Kidney glomerular epithelial cell (primary cell): ENCODE measurements around the gene SRP19.
A peak's percentile ranks its signal among the peaks of the same experiment; 100 is the strongest.
"Not testable (repeated sequence)": the region's sequence is repeated elsewhere in the genome, so short reads cannot be mapped to it uniquely, and the experiment has no call there.

ENCODE experiments used
- DNase-seq: peaks from one replicate; lab custom pipeline; 2025; lab: John Stamatoyannopoulos, UW

Gene SRP19

DNA sequence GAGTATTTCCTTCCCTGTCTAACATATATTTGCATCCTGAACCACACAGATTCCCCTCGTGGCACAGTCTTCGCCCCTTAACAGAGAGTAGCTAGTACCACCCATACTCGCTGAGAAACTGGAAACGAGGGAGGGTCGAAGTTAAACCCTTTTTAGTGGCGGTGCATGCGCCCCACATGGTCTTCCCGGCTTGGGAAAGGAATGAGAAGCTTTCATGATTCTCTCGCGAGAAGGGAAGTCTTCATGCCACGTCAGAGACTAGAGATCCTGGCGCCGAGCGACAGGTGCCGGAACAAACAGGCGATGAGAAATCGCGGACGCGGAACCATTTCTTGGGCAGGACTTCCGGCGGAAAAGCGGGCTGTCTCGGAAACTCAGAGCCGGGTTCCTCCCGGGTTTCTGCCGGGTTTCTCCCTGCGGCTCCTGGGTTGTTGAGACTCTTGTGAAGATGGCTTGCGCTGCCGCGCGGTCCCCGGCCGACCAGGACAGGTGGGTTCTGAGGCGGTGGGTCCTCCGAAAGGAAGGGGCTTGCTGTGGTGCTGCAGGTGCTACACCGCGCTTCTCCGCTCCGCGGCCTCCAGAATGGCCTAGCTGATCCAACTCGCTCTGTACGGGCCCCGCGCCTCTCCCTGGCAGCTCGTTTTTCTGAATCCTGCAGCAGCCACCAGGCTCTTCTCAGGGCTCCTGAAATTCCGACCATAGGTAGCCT, at the start of gene SRP19:
Gene SRP19, plus strand, starts transcription at position 359 of the 709 bp plus-strand sequence. Its CDS starts 90 bp downstream, at position 449.
- peak; percentile 95 for DNase-seq

DNA sequence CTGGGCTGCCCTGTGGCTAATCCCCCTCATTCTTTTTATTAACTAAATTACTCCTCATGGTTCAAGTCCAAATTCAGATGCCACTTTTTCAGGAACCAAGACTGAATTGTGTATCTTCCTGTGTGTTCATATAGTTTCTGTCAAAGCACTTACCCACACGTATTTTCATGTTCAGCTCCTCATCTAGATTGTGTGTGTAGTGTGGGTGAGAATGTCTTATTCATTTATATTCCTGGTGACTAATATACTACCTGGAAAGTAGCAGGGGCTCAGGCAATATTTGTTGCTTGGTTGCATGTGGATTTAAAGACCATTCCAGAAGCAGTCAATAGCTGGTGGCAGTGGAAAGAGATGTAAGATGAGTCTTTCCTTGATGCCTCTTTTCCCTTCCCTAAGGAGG, 48.5 kb upstream of the SRP19 start:
- DNase-seq = no peak

DNA sequence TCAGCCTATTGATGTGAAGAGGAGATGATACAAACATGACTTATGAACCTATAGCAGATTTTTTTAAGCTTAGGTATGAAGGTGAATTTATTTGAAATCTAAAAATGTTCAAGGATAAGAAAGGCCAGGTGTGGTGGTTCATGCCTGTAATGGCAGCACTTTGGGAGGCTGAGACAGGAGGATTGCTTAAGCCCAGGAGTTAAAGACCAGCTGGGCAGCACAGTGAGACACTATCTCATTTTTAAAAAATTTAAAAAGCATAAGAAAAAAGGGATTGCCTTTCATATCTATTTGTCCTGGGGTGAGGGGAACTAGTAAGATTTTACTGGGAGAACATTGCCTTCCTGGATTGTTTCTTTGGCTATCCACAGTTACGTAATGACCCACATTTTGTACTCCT, 40.8 kb upstream of the SRP19 start:
- no peak for DNase-seq

DNA sequence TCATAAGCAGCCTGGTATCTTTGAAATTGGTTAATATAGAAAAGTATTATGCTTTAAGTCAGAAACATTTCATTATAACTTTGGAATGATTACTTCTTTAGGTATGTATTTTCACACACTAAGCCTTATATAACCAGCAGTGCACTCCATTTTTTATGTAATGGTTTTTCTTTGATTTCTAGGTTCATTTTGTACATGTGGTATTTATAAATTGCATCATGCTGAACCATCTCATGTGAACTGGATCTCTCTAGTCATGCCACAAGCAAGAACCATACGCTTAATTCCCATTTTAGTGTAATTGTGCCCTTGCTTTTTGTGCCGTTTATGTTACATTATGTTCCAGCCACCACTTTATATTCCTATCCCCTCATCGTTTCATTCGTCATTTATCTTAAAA, 38.6 kb upstream of the SRP19 start:
- DNase-seq = no peak

DNA sequence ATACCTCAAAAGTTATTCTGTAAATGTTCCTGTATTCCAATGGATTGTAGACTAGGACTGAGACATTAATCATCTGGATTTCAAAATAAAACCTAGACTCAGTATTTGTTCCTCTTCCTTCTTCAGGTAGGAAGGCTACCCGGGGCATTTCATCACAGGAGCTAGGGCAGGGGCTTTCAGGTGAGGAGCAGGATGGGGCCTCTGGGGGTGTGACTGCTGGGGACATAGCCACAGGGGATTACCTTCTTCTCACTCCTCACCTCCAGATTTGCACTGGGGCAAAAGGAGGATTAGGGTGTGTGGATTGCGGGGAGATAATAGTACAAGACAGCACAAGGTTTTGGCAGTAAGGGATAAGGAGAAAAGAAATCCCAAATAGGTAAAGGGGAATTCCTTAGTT, 37.9 kb upstream of the SRP19 start:
- no peak for DNase-seq

DNA sequence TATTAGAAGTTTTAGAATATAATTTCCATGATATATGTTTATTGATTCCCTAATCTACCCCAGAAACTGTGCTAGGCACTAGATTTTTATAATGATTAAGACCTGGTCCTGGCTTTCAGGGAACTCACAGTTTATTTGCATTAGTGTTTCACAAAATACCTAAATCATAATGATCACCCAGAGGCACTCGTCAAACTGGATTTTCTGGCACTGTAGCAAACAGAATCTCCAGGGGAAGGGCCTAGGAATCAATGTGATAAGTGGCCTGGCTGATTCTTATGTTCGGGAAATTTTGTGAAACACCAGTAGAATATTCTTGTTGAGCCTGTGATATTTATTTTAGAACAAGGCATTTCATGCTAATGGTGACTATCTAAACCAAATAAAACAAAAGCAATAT, 37.4 kb upstream of the SRP19 start:
- DNase-seq = no peak

DNA sequence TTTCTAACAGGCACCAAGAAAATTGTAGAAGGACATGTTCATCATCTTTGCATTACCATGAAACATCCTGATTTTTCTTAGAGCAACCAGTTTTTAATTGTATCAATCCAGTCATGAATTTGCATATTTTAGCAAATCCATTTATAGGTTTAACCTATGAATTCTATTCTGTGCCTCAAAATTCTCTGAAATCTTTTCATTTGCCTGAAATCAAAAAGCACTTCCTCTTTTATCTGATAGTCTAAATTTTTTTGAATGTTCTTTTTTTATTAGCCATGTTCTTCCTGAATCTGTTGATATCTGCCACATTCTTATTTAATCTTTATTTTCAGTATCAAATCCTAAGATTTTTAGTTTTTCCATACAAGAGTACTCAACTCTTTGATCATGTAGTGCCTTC, 36.9 kb upstream of the SRP19 start:
- no peak for DNase-seq

DNA sequence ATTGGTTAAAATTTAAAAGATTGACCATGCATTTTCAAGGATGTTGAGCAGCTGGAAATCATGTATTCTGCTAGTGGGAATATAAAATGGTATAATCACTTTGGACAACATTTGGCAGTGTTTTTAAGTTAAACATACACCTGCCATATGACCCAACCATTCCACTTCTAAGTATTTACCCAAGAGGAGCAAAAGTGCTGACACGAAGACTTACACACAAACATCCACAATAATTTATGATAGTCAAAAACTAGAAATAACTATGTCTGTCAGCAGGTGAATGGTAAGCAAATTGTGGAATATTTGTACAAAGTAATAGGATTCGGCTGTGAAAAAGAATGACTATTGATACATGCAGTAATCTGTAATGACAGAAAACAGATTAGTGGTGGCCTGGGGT, 30.7 kb upstream of the SRP19 start:
- no peak for DNase-seq

DNA sequence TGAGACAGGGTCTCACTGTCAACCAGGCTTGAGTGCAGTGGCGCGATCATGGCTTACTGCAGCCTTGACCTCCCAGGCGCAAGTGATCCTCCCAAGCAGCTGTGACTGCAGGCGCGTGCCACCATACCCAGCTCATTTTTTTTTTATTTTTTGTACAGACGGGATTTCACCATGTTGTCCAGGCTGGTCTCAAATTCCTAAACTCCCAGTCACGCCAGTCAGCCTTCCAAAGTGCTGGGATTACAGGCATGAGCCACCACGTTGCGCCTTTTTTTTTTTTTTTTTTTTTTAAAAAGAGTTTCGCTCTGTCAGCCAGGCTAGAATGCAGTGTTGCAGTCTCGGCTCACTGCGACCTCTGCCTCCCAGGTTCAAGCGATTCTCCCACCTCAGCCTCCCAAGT, 27.1 kb upstream of the SRP19 start:
- no peak for DNase-seq

DNA sequence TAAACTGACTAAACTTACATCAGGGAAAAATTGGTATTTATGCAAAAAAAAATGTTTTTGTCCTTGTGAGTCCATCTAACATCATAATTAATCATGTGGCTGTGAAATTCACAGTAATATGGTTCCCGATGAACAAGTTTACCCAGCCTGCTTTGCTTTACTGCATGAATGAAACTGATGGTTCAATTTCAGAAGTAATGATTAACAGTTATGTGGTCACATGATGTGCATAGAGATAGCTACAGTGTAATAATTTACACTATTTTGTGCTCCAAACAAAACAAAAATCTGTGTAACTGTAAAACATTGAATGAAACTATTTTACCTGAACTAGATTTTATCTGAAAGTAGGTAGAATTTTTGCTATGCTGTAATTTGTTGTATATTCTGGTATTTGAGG, 16.6 kb upstream of the SRP19 start:
- no peak for DNase-seq

DNA sequence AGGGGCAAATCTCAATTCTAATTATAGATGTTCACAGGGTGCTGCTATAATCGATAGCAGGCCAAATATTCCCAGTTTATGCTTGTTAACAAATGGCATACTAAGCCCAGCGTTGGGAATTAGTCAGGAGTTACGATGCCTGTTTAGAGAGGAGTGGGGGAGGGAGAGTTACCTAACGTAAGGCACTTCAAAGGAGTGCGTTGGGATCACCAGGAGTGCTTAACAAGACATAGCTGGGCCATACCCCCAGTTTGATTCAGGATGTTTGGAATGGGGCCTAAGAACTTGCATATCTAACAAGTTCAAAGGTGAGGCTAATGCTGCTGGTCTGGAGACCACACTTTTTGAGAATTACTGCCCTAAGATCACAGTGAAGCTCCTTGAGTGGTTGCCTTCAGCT, 14.5 kb upstream of the SRP19 start:
- DNase-seq = no peak

DNA sequence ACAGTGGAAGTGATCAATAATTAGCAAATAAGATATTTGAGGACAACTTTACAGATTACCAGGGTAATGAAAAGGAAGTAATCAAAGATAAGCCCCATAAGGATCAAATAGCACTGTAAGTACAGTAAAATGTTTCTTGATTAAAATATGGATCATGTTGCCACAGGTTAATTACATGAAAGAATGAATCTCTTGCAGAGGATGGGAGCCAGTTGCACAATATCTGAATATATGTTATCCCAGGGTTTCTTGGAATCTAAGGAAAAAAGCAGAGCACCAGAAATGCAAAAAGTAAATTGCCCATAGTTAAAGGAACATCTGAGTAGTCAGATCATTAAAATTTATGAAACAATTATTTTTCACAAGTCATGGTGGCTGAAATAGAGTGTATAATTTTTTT, 13.8 kb upstream of the SRP19 start:
- no peak for DNase-seq

DNA sequence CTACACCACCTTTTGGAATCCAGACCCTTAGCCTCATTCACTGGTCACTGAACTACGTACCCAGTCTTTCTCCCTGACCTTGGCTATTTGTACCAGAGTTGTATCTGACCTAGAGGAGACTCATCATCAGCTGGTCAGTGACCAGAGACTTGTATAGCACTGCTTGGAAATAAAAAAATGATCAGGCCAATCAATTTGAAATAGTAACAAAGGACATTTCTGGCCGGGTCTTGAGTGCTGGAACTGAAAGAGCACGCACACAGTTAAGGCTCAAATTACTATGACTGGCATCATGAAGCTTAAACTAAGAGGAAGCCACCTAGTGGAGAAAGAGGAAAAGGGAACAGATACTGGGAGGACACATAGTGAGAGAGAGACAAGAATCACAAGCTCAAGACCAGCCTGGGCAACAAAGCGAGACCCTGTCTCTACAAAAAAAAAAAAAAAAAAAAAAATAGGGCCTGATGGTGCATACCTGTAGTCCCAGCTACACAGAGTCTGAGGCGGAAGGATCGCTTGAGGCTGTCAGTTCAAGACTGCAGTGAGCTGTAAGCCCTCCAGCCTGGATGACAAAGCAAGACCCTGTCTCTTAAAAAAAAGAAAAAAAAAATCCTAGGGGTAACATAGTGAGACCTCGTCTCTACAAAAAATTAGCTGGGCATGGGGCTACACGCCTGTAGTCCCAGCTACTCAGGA, 12.8 kb upstream of the SRP19 start:
- DNase-seq = peak; percentile 25

DNA sequence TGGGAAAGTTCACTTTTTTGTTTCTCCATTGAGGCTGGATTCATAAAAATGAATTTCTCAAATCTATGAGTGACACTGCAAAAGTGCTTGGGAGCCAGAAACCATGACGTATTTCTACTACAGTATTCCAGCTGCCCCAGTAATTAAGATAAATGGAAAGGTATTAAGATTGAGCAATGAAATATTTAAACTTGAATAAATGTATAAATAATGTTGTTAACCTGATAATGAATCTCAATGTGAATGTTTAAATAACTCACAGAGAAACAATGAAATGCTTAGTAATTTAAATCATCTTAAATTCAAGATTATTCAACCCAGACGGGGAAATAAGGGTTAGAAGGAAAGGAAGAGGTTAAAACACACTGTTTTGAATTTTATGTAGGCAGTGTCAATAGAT, 11.2 kb upstream of the SRP19 start:
- no peak for DNase-seq

DNA sequence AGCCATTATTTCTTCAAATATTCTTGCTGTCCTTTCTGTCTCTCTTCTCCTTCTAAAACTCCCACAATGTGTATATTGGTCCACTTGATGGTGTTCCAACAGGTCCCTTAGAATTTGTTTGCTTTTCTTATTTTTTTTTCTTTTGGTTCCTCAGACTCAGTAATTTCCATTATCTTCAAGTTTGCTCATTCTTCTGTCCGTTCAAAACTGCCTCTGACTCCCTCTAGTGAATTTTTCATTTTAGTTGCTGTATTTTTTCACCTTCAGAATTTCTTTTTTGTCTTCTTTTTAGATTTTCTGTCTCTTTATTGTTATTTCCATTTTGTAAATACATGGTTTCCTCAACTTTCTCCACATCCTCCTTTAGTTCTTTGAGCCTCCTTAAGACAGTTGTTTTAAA, 6.4 kb upstream of the SRP19 start:
- DNase-seq = no peak

DNA sequence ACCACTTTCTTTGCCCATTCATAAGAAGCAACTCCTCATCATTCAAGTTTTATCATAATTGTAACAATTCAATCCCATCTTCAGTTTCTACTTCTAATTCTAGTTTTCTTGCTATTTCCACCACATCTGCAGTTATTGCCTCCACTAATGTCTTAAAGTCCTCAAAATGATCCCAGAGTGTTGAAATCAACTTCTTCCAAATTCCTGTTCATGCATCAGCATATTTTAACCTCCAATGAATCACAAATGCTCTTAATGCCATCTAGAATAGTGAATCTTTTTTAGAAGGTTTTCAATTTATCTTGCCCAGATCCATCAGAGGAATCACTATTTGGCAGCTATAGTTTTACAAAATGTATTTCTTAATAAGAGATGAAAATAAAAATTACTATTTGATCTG, 3.2 kb upstream of the SRP19 start:
- no peak for DNase-seq

DNA sequence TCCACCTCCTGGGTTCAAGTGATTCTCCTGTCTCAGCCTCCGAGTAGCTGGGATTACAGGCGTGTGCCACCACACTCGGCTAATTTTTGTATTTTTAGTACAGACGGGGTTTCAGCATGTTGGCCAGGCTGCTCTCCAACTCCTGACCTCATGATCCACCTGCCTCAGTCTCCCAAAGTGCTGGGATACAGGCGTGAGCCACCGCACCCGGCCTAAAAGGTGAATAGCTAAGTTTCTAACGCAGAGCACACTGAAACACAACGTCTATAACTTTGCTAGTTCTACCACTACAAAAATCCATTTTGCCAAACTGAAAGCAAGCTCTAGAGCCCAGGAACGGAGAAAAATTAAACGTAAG, 537 bp upstream of the SRP19 start:
- not testable (repeated sequence) for DNase-seq

DNA sequence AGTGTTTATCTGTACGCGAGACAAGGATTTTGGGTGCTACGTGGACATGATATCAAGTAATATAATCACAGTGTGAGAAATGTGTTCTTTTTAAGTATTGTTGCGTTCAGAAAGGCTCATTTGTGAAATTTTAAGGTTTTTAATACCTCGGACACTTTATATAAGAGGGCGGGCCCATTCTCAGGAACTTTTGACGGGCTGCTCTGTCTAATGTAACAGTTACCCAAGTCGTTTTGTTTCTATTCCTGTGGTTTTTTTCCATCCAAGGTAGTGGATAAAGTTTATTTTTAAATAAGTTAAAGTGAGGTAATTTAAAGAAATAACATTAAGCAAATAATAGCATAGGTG, 525 bp downstream of the SRP19 start:
- no peak for DNase-seq

DNA sequence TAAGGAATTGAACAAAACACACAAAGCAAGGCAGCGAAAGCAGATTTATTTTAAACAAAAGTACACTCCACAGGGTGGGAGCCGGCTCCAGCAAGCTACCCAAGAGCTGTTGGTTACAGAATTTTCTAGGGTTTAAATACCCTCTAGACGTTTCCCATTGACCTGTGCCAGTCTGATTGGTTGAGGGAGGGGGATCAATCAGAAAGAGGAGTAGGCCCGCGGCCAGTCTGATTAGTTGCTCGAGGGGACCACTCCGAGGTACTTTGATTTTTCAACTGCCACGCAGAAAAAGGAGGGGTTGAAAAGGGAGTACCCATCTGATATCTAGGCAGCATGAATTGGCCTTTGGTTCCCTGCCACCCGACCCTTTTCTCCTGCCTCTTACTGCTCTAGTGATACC, 998 bp downstream of the SRP19 start:
- DNase-seq = no peak

DNA sequence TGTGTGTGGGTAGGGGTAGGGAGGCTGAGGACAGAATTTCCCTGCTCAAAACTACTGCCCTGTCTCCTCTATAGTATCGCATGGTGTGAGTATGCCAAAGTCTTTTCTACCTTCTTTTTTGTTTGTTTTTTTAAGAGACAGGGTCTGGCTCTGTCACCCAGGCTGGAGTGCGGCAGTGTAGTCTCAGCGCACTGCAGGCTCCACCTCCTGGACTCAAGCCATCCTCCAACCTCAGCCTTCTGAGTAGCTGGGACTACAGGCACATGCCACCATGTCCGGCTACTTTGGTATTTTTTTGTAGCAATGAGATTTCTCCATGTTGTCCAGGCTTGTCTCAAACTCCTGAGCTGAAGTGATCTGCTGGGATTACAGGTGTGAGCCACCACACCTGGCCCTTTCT, 2.5 kb downstream of the SRP19 start:
- no peak for DNase-seq

DNA sequence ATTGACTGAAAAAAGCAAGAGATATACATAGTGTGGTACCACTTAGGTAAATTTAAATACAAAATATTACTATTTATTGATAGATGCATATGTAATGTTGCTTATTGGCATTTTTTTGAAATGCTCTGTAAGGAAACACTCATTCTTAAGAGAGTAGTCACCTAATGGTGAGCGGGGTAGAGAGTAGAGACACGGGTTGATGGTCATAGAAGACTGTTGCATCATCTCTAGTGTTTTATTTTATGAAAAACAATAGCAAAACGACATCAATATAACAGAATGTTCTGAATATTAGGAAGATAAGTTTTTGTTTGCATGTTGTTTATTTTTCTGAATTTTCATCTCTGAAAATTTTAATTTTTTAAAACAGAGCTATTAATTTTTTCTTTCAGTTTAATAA, 4.0 kb downstream of the SRP19 start:
- no peak for DNase-seq

DNA sequence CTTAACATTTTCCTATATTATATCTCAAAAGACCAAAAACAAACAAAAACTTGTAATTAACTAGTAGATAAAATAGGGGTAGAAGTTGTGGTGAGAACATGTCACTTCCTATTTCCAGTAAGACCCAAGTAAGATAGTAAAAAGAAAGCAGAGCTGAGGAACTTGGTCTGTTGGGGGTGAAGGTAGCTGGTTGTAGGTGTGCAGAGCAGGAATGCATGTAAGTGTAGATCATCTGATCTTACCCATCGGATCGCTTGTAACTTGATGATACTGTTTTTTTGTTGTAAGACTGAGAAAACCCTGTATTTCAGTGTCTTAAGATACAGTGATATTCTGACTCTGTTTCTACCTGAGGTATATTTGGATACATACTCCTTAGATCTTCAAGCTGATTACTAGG, 5.7 kb downstream of the SRP19 start:
- DNase-seq = no peak

DNA sequence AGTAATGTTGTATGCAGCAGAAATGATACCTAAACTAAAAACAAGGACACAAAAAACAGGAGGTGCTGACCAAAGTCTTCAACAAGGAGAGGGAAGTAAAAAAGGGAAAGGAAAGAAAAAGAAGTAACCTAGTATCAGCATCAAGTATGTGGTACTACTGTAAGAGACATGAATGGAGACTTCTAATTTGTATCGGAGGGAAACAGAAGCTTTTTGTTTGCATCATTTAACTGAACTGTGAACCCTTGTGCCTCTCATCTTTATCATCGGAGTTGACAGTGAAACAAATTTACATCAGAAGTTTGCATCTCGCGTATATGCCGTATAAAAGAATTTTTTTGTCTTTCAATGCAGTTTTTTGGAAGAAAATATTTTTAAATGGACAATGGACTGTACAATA, 6.3 kb downstream of the SRP19 start:
- DNase-seq = no peak

DNA sequence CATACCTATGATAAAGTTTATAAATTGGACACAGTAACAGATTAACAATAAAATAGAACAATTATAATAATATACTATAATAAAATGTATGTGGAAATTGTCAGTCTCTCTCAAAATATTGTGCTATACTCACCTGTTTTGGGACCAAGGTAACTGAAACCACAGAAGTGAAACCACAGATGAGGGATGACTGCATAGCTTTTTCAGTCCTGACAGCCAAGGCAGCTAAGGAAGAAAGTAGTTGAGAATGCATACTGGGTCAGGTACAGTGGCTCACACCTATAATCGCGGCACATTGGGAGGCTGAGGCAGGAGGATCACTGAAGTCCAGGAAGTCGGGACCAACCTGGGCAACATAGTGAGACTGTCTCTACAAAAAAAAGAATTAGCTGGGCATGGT, 8.9 kb downstream of the SRP19 start:
- DNase-seq = no peak
